K562 (cell line): ENCODE results near the gene LATS2. TPM values are rescaled to one million over a fixed set of nuclear protein-coding genes. Genes with fewer than 3 reads are reported as not detected.

Experiments
- CTBP1 ChIP-seq: fragments of 450-650 bp; IDR thresholded peaks from 2 replicates; pipeline ENCODE4 v1.6.1; 2016; ENCODE audit warnings: borderline replicate concordance
- E4F1 ChIP-seq: fragments of 250-450 bp; sonication (Bioruptor Pico); IDR thresholded peaks from 2 replicates; pipeline ENCODE4 v1.5.0; 2021; ENCODE audit warnings: mild to moderate bottlenecking, borderline replicate concordance
- FUS ChIP-seq: fragments of 200-400 bp; formaldehyde crosslinking; optimal IDR thresholded peaks from 2 replicates; pipeline ENCODE3; 2017; ENCODE audit warnings: low read depth, low read length
- MBD2 ChIP-seq: sonication (generic); IDR thresholded peaks from 2 replicates; pipeline ENCODE4 v1.6.1; 2016; ENCODE audit warnings: low read depth, borderline replicate concordance
- NCOA2 ChIP-seq, 2 experiments: fragments of 450-650 bp; IDR thresholded peaks; 2 replicates each; pipeline ENCODE4 v1.6.1; 2018; ENCODE audit warnings: mild to moderate bottlenecking in 2 of 2, moderate library complexity in 1 of 2; ENCODE audit not compliant: partially characterized antibody in 2 of 2
- ZFX ChIP-seq: sonication (generic); formaldehyde crosslinking; IDR thresholded peaks from 2 replicates; pipeline ENCODE4 v1.8.0; 2022; ENCODE audit warnings: mild to moderate bottlenecking, missing genetic modification reagents, moderate library complexity
- polyA plus RNA-seq, 8 experiments: library from polyadenylated mRNA; depleted of rRNA in 4 of 8; stranded (reverse) in 5 of 8; unstranded in 3 of 8; fragments of >200 nt; fragmentation: Nextera tagmentation in 2 of 8; fragmentation: Illumina TruSeq in 1 of 8; extraction: Ambion mirVana in 2 of 8; extraction: Trizol in 1 of 8; gene quantifications; 2 replicates each; pipeline versions ENCODE4 v1.2.1 to v1.2.3, GENCODE V29; 2011 to 2014; ENCODE audit warnings: inconsistent platforms in 1 of 8, missing spikeins in 1 of 8
- total RNA-seq, 7 experiments: library from RNA; depleted of rRNA in 6 of 7; stranded (reverse); fragments of >200 nt in 6 of 7; fragmentation: Illumina TruSeq in 2 of 7; extraction: Trizol in 2 of 7; gene quantifications; 2 replicates each; pipeline versions ENCODE4 v1.2.1 to v1.2.3, GENCODE V29; 2011 to 2021; ENCODE audit warnings: low replicate concordance in 1 of 7
- TF ChIP-seq, protein P1 (sequence below): sonication (generic); formaldehyde crosslinking; IDR thresholded peaks from 2 replicates; pipeline ENCODE4 v1.8.0; 2022; ENCODE audit warnings: mild to moderate bottlenecking, missing genetic modification reagents, borderline replicate concordance
- TF ChIP-seq, protein P2 (sequence below), 2 experiments: fragments of 450-650 bp; IDR thresholded peaks; 2 replicates each; pipeline ENCODE4 v1.6.1; 2016

Gene LATS2
- total and polyA plus RNA-seq, 9 of the 15 experiments (the other 6 are each of a cell fraction or from before 2014, with no cell fraction given) = 0.18 to 3.7 (median 0.76) TPM

- TF ChIP-seq, protein P1, sequence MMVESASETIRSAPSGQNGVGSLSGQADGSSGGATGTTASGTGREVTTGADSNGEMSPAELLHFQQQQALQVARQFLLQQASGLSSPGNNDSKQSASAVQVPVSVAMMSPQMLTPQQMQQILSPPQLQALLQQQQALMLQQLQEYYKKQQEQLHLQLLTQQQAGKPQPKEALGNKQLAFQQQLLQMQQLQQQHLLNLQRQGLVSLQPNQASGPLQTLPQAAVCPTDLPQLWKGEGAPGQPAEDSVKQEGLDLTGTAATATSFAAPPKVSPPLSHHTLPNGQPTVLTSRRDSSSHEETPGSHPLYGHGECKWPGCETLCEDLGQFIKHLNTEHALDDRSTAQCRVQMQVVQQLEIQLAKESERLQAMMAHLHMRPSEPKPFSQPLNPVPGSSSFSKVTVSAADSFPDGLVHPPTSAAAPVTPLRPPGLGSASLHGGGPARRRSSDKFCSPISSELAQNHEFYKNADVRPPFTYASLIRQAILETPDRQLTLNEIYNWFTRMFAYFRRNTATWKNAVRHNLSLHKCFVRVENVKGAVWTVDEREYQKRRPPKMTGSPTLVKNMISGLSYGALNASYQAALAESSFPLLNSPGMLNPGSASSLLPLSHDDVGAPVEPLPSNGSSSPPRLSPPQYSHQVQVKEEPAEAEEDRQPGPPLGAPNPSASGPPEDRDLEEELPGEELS = no peak
- TF ChIP-seq FUS = no peak
- no peak for TF ChIP-seq E4F1 (CRISPR knock-in tag)
- TF ChIP-seq, protein P2, sequence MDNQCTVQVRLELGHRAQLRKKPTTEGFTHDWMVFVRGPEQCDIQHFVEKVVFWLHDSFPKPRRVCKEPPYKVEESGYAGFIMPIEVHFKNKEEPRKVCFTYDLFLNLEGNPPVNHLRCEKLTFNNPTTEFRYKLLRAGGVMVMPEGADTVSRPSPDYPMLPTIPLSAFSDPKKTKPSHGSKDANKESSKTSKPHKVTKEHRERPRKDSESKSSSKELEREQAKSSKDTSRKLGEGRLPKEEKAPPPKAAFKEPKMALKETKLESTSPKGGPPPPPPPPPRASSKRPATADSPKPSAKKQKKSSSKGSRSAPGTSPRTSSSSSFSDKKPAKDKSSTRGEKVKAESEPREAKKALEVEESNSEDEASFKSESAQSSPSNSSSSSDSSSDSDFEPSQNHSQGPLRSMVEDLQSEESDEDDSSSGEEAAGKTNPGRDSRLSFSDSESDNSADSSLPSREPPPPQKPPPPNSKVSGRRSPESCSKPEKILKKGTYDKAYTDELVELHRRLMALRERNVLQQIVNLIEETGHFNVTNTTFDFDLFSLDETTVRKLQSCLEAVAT (IDR thresholded peaks at IDR 0.05) = no peak
- no peak for TF ChIP-seq NCOA2 (IDR thresholded peaks at IDR 0.05; ENCODE audit: partially characterized antibody in 2 of 2)
- TF ChIP-seq MBD2 = no peak
- no peak for TF ChIP-seq CTBP1
- TF ChIP-seq ZFX (CRISPR knock-in tag) = no peak
These were observed 18.6 kb upstream of the LATS2 start (continued) for GRCh38 chr13:21079761-21080592.
